Panc1 (cell line): ENCODE results near the gene CACNA1I. TPM values are rescaled to one million over a fixed set of nuclear protein-coding genes. Genes with fewer than 3 reads are reported as not detected.

ENCODE experiments used
- ATAC-seq: fragments of 200-7000 bp; cut with Tn5 transposase; 2 replicates; pipeline ENCODE4 v1.9.1; 2020; ENCODE audit warnings: mild to moderate bottlenecking, moderate library complexity
- BruUV-seq: library from RNA; stranded (reverse); fragments of 400-500 nt; replicated peaks from 2 replicates; lab custom pipeline; 2021; lab: Mats Ljungman, UMichigan
- CTCF ChIA-PET: fragments of 300-600 bp; sonication (Branson Sonifier 250); formaldehyde crosslinking; loops from one replicate; lab custom pipeline; 2022; ENCODE audit warnings: antibody characterized with exemption; lab: Charles Lee
- POLR2A ChIA-PET: fragments of 300-600 bp; sonication (Branson Sonifier 250); formaldehyde crosslinking; loops from one replicate; lab custom pipeline; 2022; ENCODE audit warnings: antibody characterized with exemption; lab: Charles Lee
- DNase-seq: peaks from one replicate; pipeline ENCODE4 v3.0.0-alpha.2; 2010; ENCODE audit warnings: low read depth, low spot score
- H3K27ac ChIP-seq: 2 replicates; pipeline ENCODE4 v1.5.1; 2011; ENCODE audit warnings: mild to moderate bottlenecking, low read length, inconsistent platforms
- H3K27me3 ChIP-seq: fragments of 200-500 bp; sonication (Bioruptor generic); 2 replicates; pipeline ENCODE4 v1.6.0; 2014; ENCODE audit warnings: low read length, inconsistent platforms; ENCODE audit not compliant: control insufficient read depth, insufficient read depth
- H3K36me3 ChIP-seq: fragments of 200-500 bp; sonication (Bioruptor generic); 2 replicates; pipeline ENCODE4 v1.5.1; 2014; ENCODE audit warnings: inconsistent platforms, mild to moderate bottlenecking, low read length, moderate library complexity; ENCODE audit not compliant: control insufficient read depth, insufficient read depth
- H3K4me1 ChIP-seq: 2 replicates; pipeline ENCODE4 v1.5.1; 2011; ENCODE audit warnings: inconsistent platforms, mild to moderate bottlenecking, low read length, moderate library complexity; ENCODE audit not compliant: control insufficient read depth, insufficient read depth
- H3K4me3 ChIP-seq, 2 experiments: 2 replicates each; pipeline ENCODE4 v1.5.1; 2011 to 2012; ENCODE audit warnings: low read depth in 2 of 2, low read length in 2 of 2, mild to moderate bottlenecking in 2 of 2, inconsistent platforms in 1 of 2, moderate library complexity in 1 of 2
- H3K9me3 ChIP-seq: fragments of 200-500 bp; sonication (Bioruptor generic); 2 replicates; pipeline ENCODE4 v1.5.1; 2014; ENCODE audit warnings: low read depth, mild to moderate bottlenecking, inconsistent platforms, low read length, moderate library complexity; ENCODE audit not compliant: control insufficient read depth, insufficient read depth
- POLR2AphosphoS5 ChIP-seq: IDR thresholded peaks from 2 replicates; pipeline ENCODE4 v1.6.1; 2012; ENCODE audit warnings: mild to moderate bottlenecking, low read depth, low read length, moderate library complexity
- SIN3A ChIP-seq: IDR thresholded peaks from 2 replicates; pipeline ENCODE4 v1.6.1; 2012; ENCODE audit warnings: low read depth, mild to moderate bottlenecking, low read length, moderate library complexity, borderline replicate concordance; ENCODE audit not compliant: insufficient read depth
- TCF7L2 ChIP-seq: IDR thresholded peaks from 2 replicates; pipeline ENCODE4 v1.6.1; 2011; ENCODE audit warnings: mild to moderate bottlenecking, low read depth, low read length, inconsistent platforms
- in situ Hi-C: cut with HindIII; loops from 2 replicates; pipeline ENCODE4 v1.10.0; 2016; ENCODE audit warnings: low sequenced_read_pairs, low pct_unique_long_range_greater_than_20kb
- intact Hi-C: fragments of 100-400 bp; cut with micrococcal nuclease; formaldehyde crosslinking; loops from one replicate; pipeline ENCODE4 v1.10.0; 2022; ENCODE audit not compliant: unreplicated experiment
- total RNA-seq: library from RNA; stranded (reverse); gene quantifications from one replicate; pipeline ENCODE4 v1.2.1, GENCODE V29; 2021; ENCODE audit not compliant: unreplicated experiment
- TF ChIP-seq, protein P1 (sequence below): fragments of 450-650 bp; IDR thresholded peaks from 2 replicates; pipeline ENCODE4 v1.5.1; 2017; ENCODE audit warnings: mild to moderate bottlenecking
- TF ChIP-seq, protein P2 (sequence below), 2 experiments: IDR thresholded peaks; 2 replicates each; pipeline ENCODE4 v1.6.1; 2011 to 2012; ENCODE audit warnings: low read depth in 2 of 2, control low read depth in 1 of 2, low read length in 1 of 2, mild to moderate bottlenecking in 1 of 2, moderate library complexity in 1 of 2; ENCODE audit not compliant: insufficient read depth in 1 of 2

The CACNA1I gene
- total RNA-seq, 1 experiment from 2014 or later = 0.23 TPM

DNA sequence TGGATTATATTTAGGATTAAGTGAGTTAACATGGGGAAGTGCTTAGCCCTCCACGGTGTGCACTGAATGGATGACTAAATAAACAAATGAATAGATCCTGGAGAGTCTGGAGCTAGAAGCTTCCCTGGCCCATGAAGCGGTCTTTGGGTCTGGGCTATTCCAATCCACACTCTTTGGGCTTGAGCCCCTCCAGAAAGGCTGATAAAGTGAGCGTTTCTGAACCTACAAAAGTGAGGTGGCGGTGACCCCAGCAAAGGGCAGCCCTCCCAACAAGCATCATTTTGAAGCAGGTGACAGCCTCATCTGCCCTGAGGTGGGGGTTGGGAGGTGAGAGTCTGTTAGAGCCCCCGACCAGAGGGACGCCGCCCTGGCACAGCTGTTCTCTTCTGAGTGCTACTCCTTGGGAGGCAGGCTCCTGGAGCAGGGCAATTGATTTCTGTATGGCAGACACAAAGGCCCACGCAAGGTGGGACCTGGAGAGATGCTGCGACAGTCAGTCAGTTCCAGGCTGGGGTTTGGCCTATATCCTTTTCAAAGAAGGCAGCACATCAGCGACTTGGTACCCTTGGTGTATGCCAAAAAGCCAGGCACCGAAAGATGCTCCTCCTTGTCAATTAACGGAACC lies 157.8 kb downstream of the CACNA1I start:
- H3K4me3 ChIP-seq = no peak overlapping the region
- DNase-seq (no peak), ATAC-seq (no peak)
- no peaks in the 10 kb centered on the region for H3K9me3 ChIP-seq
- H3K4me1 ChIP-seq = no peaks in the 10 kb centered on the region
- in situ Hi-C loops (no loop called here), intact Hi-C loops (no loop called here)
- ChIA-PET POLR2A (no interaction called here), CTCF (no interaction called here)
- no peaks in the 10 kb centered on the region for H3K27me3 ChIP-seq
- H3K27ac ChIP-seq = no peak overlapping the region
- TF ChIP-seq SIN3A (no peak), POLR2AphosphoS5 (no peak)
- BruUV-seq = no TSS peak
- H3K36me3 ChIP-seq = no peaks in the 10 kb centered on the region

DNA sequence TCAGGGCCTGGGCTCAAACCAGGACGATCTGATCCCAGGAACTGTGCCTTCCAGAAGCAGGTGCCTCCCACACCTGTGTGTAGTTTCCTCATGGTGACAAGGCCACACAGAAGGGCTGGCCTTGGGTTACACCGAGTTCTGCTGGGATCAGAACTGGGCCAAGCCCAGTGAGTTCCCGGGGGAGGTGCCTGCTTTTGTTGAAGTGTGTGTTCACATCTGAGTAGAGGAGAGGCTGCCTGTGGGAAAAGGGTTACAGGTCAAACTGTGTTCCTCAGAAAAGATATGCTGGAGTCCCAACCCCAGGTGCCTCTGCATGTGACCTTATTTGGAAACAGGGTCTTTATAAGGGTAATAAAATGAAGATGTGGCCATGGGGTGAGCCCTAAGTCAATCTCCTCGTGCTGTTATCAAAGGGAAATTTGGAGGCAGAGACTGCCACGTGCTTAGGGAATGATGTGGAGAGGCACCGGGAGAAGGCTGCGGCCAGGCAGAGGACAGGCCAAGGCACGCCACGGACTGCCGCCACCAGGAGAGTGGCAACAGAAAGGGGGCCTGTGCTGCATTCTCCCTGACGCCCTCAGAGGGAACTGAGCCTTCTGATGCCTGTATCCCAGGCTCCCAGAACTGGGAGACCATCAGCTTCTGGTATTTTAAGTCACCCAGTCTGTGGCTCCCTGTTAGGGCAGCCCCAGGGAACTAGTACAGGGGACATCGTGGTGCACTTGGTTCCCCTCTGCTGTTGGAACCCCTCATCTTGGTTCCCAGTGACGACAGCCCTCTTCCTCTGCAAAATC lies 158.8 kb downstream of the CACNA1I start:
- Histone ChIP-seq H3K4me3 (no peak overlapping the region), H3K9me3 (no peaks in the 10 kb centered on the region), H3K27me3 (no peaks in the 10 kb centered on the region), H3K4me1 (no peaks in the 10 kb centered on the region), H3K36me3 (no peaks in the 10 kb centered on the region), H3K27ac (no peak overlapping the region)
- CTCF ChIA-PET = no interaction called here
- POLR2A ChIA-PET = interaction anchor here (0.6 kb wide), 1 partner anchor 35 kb away, joined by 3 read pairs; no protein-coding TSS in a partner anchor
- BruUV-seq = no TSS peak
- DNase-seq (no peak), ATAC-seq (no peak)
- TF ChIP-seq SIN3A (no peak), TCF7L2 (no peak), POLR2AphosphoS5 (no peak)
- TF ChIP-seq, protein P1, sequence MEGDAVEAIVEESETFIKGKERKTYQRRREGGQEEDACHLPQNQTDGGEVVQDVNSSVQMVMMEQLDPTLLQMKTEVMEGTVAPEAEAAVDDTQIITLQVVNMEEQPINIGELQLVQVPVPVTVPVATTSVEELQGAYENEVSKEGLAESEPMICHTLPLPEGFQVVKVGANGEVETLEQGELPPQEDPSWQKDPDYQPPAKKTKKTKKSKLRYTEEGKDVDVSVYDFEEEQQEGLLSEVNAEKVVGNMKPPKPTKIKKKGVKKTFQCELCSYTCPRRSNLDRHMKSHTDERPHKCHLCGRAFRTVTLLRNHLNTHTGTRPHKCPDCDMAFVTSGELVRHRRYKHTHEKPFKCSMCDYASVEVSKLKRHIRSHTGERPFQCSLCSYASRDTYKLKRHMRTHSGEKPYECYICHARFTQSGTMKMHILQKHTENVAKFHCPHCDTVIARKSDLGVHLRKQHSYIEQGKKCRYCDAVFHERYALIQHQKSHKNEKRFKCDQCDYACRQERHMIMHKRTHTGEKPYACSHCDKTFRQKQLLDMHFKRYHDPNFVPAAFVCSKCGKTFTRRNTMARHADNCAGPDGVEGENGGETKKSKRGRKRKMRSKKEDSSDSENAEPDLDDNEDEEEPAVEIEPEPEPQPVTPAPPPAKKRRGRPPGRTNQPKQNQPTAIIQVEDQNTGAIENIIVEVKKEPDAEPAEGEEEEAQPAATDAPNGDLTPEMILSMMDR = no peak
- TF ChIP-seq, protein P2, sequence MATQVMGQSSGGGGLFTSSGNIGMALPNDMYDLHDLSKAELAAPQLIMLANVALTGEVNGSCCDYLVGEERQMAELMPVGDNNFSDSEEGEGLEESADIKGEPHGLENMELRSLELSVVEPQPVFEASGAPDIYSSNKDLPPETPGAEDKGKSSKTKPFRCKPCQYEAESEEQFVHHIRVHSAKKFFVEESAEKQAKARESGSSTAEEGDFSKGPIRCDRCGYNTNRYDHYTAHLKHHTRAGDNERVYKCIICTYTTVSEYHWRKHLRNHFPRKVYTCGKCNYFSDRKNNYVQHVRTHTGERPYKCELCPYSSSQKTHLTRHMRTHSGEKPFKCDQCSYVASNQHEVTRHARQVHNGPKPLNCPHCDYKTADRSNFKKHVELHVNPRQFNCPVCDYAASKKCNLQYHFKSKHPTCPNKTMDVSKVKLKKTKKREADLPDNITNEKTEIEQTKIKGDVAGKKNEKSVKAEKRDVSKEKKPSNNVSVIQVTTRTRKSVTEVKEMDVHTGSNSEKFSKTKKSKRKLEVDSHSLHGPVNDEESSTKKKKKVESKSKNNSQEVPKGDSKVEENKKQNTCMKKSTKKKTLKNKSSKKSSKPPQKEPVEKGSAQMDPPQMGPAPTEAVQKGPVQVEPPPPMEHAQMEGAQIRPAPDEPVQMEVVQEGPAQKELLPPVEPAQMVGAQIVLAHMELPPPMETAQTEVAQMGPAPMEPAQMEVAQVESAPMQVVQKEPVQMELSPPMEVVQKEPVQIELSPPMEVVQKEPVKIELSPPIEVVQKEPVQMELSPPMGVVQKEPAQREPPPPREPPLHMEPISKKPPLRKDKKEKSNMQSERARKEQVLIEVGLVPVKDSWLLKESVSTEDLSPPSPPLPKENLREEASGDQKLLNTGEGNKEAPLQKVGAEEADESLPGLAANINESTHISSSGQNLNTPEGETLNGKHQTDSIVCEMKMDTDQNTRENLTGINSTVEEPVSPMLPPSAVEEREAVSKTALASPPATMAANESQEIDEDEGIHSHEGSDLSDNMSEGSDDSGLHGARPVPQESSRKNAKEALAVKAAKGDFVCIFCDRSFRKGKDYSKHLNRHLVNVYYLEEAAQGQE (IDR thresholded peaks at IDR 0.05; ENCODE audit: insufficient read depth in 1 of 2, low read depth in 2 of 2, low read length in 1 of 2) = no peak
- in situ Hi-C loops (no loop called here), intact Hi-C loops (no loop called here)
